D341Med (cell line): ENCODE results near the gene S1PR4.
"Not testable (repeated sequence)": the region's sequence is repeated elsewhere in the genome, so short reads cannot be mapped to it uniquely, and the experiment has no call there.

Experiments used
- DNase-seq: peaks from one replicate; pipeline ENCODE4 v3.0.0; 2012; ENCODE audit warnings: low spot score

Gene S1PR4

GRCh38 chr19:3179739-3180293, 1.2 kb downstream of the S1PR4 start:
- DNase-seq, result no peak

DNA sequence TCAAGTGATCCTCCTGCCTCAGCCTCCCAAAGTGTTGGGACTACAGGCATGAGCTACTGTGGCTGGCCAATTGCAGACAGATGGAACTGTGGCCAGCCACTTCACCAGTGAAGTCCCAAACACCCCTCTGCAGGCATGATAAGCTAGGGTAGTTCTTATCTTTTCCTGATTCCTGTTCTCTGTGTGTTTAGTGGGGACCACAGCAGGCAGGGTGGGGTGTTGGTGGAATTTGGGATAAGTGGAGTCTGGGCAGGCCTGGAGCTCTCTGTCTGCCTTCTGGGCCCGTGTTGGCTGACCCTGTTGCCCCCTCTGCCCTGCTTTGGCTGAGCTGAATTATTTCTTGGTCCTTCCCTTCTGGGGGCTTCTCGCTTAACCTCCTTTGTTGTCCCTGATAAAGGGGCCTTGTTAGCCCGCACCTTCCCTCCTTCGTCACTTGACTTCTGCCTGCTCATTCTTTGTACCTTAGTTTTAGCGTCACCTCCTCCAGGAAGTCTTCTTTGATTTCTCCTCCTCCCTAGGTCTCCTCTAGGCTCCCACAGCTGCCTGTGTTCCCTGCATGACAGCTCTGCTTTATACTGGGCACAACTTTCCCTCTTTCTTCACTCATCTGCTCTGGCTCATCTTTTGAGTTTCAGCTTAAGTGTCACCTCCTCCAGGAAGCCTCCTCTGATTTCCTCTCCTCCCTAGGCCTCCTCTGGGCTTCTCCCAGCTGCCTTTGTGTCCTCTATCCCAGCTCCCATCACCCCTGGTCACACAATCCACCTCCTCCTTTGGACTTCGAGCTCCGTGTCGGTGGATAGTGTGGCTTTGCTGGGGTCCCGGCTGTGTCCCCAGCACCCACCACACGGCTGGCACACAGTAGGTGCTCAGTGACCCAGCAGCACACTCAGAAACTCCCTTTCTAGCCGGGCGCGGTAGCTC, 5.4 kb downstream of the S1PR4 start:
- DNase-seq, result no peak

- peak; percentile 79 for DNase-seq
Measured at GRCh38 chr19:3184847-3185460, 6.4 kb downstream of the S1PR4 start.

DNA sequence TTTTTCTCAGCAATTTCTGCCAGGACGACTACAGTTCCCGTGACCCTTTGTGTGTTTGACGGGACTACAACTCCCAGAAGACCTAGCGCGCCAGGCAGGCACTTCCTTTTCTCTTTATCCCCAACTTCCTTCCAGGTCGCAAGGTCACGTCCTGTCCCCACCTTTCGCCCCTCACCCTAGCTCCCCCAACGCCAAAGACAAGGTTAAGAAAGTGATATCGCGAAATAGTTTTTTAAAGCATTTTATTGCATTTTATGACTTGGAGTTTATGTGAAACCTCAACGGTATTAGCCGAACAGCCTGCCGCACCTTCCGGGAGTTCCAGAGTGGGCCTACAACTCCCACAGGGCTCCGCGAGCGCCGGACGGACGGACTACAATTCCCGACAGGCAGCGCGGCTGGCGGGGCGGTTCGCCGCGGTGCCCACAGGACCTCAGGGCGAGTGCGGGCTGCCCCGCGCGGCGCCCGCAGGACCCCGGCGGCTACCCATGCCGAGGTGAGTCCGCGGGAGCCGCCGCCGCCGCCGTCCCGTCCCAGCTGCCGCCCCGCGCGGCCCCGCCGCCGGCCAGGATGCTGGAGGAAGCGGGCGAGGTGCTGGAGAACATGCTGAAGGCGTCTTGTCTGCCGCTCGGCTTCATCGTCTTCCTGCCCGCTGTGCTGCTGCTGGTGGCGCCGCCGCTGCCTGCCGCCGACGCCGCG, 7.0 kb downstream of the S1PR4 start, which contains the start of gene NCLN:
TSS of gene NCLN (plus strand) at position 470 of the 699 bp plus-strand sequence. CDS start at position 571, 101 bp downstream.
- DNase-seq, result peak; percentile 96

- DNase-seq, result no peak
Measured at GRCh38 chr19:3186160-3186688, 7.7 kb downstream of the S1PR4 start.

DNA sequence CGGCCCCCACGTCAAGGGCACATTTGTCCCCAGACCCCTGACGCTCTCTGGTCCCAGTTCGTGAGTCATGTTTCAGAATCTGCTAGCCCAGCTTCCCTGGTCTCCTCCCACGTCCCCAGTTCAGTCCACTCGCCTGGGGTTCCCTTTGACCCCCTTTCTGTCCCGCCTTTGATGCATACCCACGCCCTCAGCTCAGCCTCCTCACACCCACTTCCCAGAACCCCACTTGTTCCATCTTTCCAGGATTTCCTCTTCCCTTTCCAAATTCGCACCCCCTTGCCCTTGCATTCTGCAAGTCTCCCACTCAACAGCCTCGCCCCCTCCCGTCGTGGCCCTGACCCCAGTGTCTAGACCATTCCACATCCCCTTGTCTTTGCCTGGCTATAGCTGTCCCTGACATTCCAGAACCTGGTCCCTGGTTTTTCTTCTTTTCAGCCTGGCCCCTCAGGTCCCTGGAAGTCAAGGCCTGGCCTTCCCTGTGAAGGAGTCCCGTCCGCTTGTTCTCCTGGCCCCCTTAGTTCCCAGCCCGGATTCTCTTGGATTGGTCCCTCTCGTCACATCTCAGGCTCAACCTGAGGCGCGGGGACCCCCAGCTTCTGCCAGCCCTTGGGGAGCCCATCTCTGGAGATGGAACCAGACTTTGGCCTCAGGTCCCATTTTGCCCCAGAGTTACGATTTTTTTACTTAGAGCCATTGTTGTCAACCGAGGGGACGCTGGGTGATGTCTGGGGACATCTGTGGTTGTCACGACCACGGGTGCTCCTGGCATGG, 8.5 kb downstream of the S1PR4 start:
- DNase-seq, result no peak

- no peak for DNase-seq
Measured at GRCh38 chr19:3187662-3188511, 9.3 kb downstream of the S1PR4 start.

GRCh38 chr19:3188627-3189596, 10.3 kb downstream of the S1PR4 start:
- no peak for DNase-seq

DNA sequence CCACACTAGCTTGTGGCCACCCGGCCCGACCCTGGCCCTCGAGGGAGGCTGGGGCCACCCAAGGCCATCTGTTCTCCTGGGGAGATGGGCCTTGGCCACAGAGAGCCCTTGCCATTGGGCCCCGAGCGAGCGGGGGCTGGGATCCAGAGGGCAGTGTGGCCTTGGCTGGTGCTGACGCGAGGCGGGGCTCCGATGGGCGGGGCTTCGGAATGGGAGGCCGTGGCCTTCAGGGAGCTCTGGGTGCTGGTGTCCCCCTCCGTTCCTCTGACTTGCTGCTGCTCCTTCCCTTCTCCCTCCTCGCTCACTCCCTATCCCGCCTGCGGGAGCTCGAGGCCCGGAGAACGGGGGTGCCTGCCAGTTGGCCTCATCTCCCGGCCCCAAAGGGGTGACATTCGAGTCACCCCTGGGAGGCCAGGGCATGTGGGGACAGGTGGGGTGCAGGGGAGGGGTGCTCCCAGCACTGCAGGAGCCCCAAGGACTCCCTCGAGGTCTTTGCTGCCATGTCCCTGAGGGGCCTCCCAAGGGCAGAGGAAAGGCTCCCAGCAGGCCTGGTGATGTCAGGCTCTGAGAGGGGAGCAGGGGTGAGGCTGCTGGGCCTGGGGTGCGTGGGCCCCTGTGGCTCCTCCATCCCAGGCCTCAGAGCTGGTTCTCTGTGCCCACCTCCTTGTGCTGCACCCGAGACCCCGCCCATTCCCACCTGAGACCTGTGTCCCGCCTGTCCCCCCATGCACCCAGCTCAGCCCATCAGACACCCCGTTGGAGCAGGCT, 11.3 kb downstream of the S1PR4 start:
- no peak for DNase-seq

DNA sequence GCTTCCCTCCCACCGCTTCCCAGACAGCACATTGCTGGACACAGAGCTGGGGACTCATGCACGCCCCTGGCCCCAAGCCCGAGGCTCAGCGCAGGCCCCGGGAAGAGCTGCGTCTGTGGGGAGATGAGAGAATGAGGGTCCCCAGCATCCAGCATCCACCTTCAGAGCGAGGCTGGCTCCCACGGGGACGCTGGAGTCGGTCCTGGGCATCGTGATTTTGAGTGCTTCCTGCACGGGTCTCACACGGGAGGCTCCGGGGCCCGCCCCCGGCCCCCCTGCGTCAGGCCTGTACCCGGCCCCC, 11.9 kb downstream of the S1PR4 start:
- DNase-seq, result no peak

DNA sequence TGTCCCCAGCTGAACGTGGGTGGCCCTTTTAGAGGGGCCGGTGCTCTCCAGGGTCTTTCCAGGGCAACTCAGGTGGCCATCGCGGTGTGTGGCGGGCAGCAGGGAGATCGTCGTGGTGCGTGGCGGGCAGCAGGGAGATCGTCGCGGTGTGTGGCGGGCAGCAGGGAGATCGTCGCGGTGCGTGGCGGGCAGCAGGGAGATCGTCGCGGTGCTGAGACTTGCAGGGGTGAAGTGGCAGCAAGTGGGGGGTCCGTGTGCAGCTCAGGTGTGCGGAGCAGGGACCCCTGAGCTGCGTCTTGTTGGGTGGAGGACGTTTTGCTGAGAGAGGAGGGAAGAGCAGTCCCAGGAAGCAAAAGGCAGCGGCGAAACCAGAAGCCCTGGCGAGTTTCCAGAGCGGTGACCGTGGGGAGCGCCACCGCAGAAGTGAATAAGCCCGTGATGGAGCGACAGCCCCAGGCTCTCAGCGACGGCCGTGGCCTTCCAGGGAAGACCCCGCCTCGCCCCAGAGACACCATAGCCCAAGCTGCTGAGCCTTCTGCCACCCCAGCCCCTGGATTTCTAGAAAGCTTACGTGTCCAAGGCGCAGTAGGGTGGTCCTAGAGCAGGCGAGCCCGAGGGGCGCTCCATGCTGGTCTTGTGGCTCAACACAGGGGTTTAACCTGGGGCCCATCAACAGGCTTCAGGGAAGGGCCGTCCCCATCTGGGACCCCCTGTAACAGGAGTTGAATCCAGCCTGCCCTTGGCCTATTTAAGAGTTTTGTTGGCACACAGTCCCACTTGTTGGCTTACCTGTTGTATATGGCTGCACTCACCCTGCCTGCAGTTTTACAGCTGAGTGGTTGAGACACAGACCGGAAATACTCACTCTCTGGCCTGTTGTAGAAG, 12.6 kb downstream of the S1PR4 start:
- DNase-seq, result no peak

DNA sequence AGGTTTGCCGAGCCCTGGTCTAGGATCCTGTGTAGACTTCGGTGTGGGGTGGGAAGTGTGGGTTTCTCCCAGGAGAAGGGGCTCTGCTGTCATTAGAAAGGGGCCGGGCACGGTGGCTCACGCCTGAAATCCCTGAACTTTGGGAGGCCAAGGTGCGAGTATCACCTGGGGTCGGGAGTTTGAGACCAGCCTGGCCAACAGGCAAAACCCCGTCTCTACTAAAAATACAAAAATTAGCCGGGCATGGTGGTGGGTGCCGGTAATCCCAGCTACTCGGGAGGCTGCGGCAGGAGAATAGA, 13.2 kb downstream of the S1PR4 start:
- DNase-seq, result not testable (repeated sequence)

DNA sequence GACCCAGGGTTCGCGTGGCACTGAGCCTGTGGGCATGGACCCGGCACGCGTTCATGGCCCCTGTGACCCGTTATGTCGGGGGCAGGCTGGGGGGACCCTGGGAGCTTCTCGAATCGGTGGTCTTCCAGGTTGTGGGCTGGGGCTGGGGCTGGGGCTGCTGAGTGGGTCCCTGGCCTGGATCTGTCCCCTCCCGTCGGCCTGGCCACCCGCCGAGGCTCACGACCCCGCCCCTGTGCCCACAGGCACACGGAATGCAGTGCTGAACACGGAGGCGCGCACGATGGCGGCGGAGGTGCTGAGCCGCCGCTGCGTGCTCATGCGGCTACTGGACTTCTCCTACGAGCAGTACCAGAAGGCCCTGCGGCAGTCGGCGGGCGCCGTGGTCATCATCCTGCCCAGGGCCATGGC, 13.7 kb downstream of the S1PR4 start:
- no peak for DNase-seq

DNA sequence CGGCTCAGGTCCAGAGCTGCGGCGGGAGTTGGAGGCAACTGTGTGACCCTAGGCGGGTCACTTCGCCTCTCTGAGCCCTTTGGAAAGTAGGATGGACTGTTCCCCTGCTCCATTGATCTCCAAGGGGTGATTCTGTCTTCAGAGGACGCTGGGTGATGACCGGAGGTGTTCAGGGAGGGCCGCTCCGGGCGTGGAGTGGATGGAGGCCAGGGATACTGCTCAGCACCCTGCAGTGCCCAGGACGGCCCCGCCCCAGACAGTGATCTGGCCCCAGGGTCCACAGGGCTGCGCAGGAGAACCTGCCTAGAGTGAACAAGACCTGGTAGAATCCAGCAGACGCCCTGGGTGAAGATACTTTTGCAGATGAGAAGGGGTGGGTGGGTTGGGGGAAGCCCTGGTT, 14.1 kb downstream of the S1PR4 start:
- DNase-seq, result no peak

DNA sequence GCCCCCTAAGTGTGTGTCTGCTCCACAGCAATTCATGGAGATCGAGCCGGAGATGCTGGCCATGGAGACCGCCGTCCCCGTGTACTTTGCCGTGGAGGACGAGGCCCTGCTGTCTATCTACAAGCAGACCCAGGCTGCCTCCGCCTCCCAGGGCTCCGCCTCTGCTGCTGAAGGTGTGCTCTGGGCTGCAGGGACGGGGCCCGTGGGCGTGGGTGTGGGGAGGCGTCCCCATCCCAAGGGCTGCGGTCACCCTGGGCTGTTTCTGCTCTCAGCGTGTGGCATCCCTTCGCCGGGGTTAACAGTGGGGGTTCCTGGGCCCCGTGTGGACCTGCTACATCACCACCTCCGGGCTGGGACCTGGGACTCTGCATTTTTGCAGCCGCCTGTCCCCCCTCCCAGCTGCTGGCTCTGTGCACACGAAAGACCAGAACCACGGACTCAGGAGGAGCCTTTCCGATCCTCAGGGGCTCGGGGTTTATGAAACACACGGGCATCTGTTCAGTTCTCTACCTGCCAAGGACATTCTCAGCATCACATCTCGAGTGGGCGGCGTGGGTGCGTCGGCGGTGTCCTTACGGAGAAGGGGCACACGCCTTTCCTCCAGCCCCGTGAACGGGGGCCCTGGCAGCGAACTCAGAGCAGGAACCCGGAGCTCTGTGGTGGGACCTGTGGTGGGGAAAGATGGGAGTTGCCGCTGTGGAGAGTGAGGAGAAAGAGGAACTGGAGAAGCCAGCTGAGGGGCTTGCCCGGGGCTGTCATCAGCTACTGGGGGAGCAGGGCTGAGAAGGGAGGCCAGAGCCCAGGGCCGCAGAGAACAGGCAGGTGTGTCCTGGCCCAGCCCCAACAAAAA, 14.9 kb downstream of the S1PR4 start:
- DNase-seq, result no peak

- no peak for DNase-seq
Measured at GRCh38 chr19:3194106-3195087, 15.8 kb downstream of the S1PR4 start.
